Transverse colon (tissue), 4 donors: ENCODE results near the gene FHAD1. TPM values are rescaled to one million over a fixed set of nuclear protein-coding genes. Genes with fewer than 3 reads are reported as not detected.

Source experiments
- DNase-seq: peaks from one replicate; pipeline ENCODE4 v3.0.0-alpha.2; 2019
- H3K27ac ChIP-seq, 4 donors: fragments of 200-600 bp; sonication (generic); 2 replicates each; pipeline ENCODE4 v1.5.1; 2016 to 2018; ENCODE audit warnings: inconsistent platforms in 4 of 4
- H3K27me3 ChIP-seq: fragments of 200-600 bp; sonication (generic); 2 replicates; pipeline ENCODE4 v1.5.1; 2017; ENCODE audit warnings: inconsistent platforms
- H3K36me3 ChIP-seq, 4 donors: fragments of 200-600 bp; sonication (generic); 2 replicates each; pipeline ENCODE4 v1.5.1; 2017 to 2019; ENCODE audit warnings: inconsistent platforms in 4 of 4
- H3K4me1 ChIP-seq, 4 donors: fragments of 200-600 bp; sonication (generic); 2 replicates each; pipeline ENCODE4 v1.5.1; 2017 to 2020; ENCODE audit warnings: inconsistent platforms in 4 of 4
- H3K4me3 ChIP-seq, 4 donors: fragments of 200-600 bp; sonication (generic); 1 replicate in 1 of 4; 2 replicates in 3 of 4; pipeline versions ENCODE4 v1.5.1 to v1.6.1; 2017 to 2019; ENCODE audit warnings: inconsistent platforms in 4 of 4
- H3K9me3 ChIP-seq, 2 donors: fragments of 200-600 bp; sonication (generic); 2 replicates each; pipeline ENCODE4 v1.5.1; 2017 to 2019; ENCODE audit warnings: inconsistent platforms in 2 of 2
- CTCF ChIP-seq, 5 experiments: fragments of 200-600 bp in 3 of 5; fragments of 450-650 bp in 2 of 5; sonication (generic) in 3 of 5; IDR thresholded peaks; 1 replicate in 2 of 5; 2 replicates in 3 of 5; pipeline ENCODE4 v1.5.1; 2016 to 2017; ENCODE audit warnings: antibody characterized with exemption in 5 of 5, inconsistent platforms in 3 of 5, mild to moderate bottlenecking in 2 of 5, moderate library complexity in 1 of 5
- EP300 ChIP-seq: sonication (generic); formaldehyde crosslinking; IDR thresholded peaks from one replicate; pipeline ENCODE4 v1.6.1; 2017; ENCODE audit warnings: antibody characterized with exemption, low read depth
- POLR2A ChIP-seq: fragments of 450-650 bp; IDR thresholded peaks from one replicate; pipeline ENCODE4 v1.6.1; 2016; ENCODE audit warnings: antibody characterized with exemption, mild to moderate bottlenecking, moderate library complexity
- POLR2AphosphoS5 ChIP-seq, 3 donors: sonication (generic); formaldehyde crosslinking; IDR thresholded peaks; one replicate each; pipeline ENCODE4 v1.6.1; 2016; ENCODE audit warnings: antibody characterized with exemption in 3 of 3
- WGBS, 2 donors: methylation state at CpG; one replicate each; pipeline ENCODE4 v1.1.5; 2018; ENCODE audit warnings: low coverage in 1 of 2; 5-methylcytosine and 5-hydroxymethylcytosine counted together
- in situ Hi-C, 4 donors: fragments of 200-750 bp; cut with MboI; loops; one replicate each; pipeline versions ENCODE4 v1.15.0 to v1.15.1; 2017; ENCODE audit warnings: low sequenced_read_pairs in 3 of 4, low pct_ligation_motif_present in 1 of 4, low pct_unique_long_range_greater_than_20kb in 1 of 4
- intact Hi-C: fragments of 100-400 bp; cut with DNase I; formaldehyde crosslinking; loops from one replicate; pipeline ENCODE4 v1.15.1; 2023; ENCODE audit warnings: low total_unique reads
- total RNA-seq, 4 donors: library from RNA; depleted of rRNA; stranded (reverse); fragments of >200 nt; gene quantifications; one replicate each; pipeline ENCODE4 v1.1.0, GENCODE V29; 2016

The FHAD1 gene
- total RNA-seq, 4 donors from 2014 or later, result 0.75 to 0.82 TPM; not detected in 2

GRCh38 chr1:15315815-15316214, 68.8 kb downstream of the FHAD1 start:
- no peak for DNase-seq
- H3K27me3 ChIP-seq, result no peaks in the 10 kb centered on the region
- H3K4me3 ChIP-seq, result no peak overlapping the region
- WGBS, 2 donors, result 72% methylated on average over 7 of the region's 7 CpGs; no CpG with 5 or more reads in 1 of the 2 donors
- TF ChIP-seq POLR2AphosphoS5 (IDR thresholded peaks at IDR 0.05), result no peak
- TF ChIP-seq POLR2A, result no peak
- TF ChIP-seq CTCF (IDR thresholded peaks at IDR 0.05), result no peak
- no peaks in the 10 kb centered on the region for H3K9me3 ChIP-seq
- intact Hi-C loops (no loop called here), in situ Hi-C loops (no loop called here)
- no peaks in the 10 kb centered on the region for H3K4me1 ChIP-seq
- H3K27ac ChIP-seq, result no peak overlapping the region
- H3K36me3 ChIP-seq, result no peaks in the 10 kb centered on the region

DNA sequence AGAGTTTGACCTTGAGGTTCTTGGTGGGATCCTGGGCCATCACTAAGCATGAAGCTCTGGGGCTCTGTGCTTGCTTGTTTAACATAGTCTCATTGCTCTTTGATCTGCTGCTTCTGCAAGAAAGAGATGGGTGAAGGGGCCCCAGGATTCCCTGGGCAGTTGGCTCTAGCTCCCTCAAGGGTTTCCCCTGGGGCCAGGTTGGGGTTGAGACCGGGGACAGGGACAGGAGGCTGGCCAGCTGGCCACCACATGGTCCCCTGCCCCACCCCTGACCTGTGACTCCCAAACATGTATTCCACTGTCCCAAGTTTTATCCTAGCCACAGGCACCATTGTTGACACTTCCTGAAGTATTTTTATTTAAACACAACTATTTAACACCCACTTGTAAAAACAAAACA, 69.5 kb downstream of the FHAD1 start:
- in situ Hi-C loops (no loop called here), intact Hi-C loops (no loop called here)
- H3K36me3 ChIP-seq, result no peaks in the 10 kb centered on the region
- H3K4me1 ChIP-seq, result no peaks in the 10 kb centered on the region
- TF ChIP-seq EP300 (no peak), POLR2A (no peak), CTCF (IDR thresholded peaks at IDR 0.05) (no peak), POLR2AphosphoS5 (IDR thresholded peaks at IDR 0.05) (no peak)
- DNase-seq, result no peak
- no peaks in the 10 kb centered on the region for H3K9me3 ChIP-seq
- H3K27ac ChIP-seq, result no peak overlapping the region
- H3K27me3 ChIP-seq, result no peaks in the 10 kb centered on the region
- H3K4me3 ChIP-seq, result no peak overlapping the region
- WGBS, 2 donors, result 0% methylated on average over 1 of the region's 1 CpG; no CpG with 5 or more reads in 1 of the 2 donors

DNA sequence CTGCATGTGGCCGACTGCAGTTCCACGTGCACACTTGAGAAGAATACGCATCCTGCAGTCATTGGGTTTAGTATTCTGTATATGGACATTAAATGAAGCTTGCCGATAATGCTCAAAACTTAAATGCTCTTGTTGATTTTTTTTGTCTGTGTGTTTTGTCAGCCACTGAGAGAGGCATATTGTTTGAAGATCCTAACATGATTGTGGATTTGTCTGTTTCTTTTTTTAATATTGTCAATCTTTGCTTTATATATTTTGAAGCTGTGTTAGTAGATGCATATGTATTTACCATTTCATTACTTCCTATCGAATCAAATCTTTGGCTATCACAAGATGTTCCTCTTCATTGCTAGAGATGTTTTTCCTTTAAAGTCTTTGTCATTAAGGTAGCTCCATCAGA, 73.2 kb downstream of the FHAD1 start:
- in situ Hi-C loops, result no loop called here
- no peak for TF ChIP-seq POLR2AphosphoS5 (IDR thresholded peaks at IDR 0.05)
- intact Hi-C loops, result no loop called here
- no peak overlapping the region for H3K27ac ChIP-seq
- no peaks in the 10 kb centered on the region for H3K9me3 ChIP-seq
- no peak overlapping the region for H3K4me3 ChIP-seq
- H3K4me1 ChIP-seq, result peaks cover 7 to 23% (median 16%) of the 10 kb centered on the region in 4 donors
- no peaks in the 10 kb centered on the region for H3K27me3 ChIP-seq
- DNase-seq, result no peak
- H3K36me3 ChIP-seq, result no peaks in the 10 kb centered on the region
- WGBS, 2 donors, result 98% methylated on average over 5 of the region's 5 CpGs

DNA sequence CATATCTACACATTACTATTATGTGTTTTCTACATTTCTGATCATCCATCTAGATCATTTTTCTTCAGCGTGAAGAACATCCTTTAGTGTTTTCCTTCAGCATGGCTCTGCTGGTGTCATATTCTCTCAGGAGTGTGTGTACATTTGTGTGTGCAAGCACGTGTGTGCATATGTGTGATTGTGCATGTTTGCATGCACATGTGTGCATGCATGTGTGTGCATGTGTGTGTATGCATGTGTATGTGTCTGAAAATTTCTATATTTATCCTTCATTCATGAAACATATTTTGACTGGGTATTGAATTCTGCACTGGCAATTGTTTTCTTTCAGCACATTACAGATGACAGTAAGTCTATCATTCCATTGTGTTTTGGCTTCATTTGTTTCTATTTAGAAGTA, 74.6 kb downstream of the FHAD1 start:
- in situ Hi-C loops (no loop called here), intact Hi-C loops (no loop called here)
- WGBS, 2 donors, result 70 to 84% methylated on average over 2 of the region's 2 CpGs

More for the DNA sequence above, 74.6 kb downstream of the FHAD1 start:
- H3K36me3 ChIP-seq, result no peaks in the 10 kb centered on the region
- H3K27me3 ChIP-seq, result no peaks in the 10 kb centered on the region
- no peak for DNase-seq
- H3K4me1 ChIP-seq, result peaks cover 7 to 23% (median 16%) of the 10 kb centered on the region in 4 donors
- TF ChIP-seq CTCF (IDR thresholded peaks at IDR 0.05) (no peak), POLR2AphosphoS5 (IDR thresholded peaks at IDR 0.05) (no peak), POLR2A (no peak), EP300 (no peak)
- no peak overlapping the region for H3K4me3 ChIP-seq
- H3K9me3 ChIP-seq, result no peaks in the 10 kb centered on the region
- no peak overlapping the region for H3K27ac ChIP-seq
